Hepatocyte (in vitro differentiated cells): ENCODE measurements around the gene C2orf74.

ENCODE experiments used
- CTCF ChIP-seq: fragments of 200-600 bp; sonication (generic); IDR thresholded peaks from 2 replicates; pipeline ENCODE4 v1.5.1; 2016; ENCODE audit warnings: antibody characterized with exemption, mild to moderate bottlenecking; ENCODE audit not compliant: poor library complexity
- EZH2 ChIP-seq: fragments of 200-600 bp; sonication (generic); IDR thresholded peaks from 2 replicates; pipeline ENCODE4 v1.6.1; 2016; ENCODE audit warnings: antibody characterized with exemption, mild to moderate bottlenecking, borderline replicate concordance

- TF ChIP-seq CTCF (no peak), EZH2 (no peak)
These were observed 31.9 kb downstream of the C2orf74 start for GRCh38 chr2:61193670-61194561.
